ENCODE measurements around the gene PTPN1. TPM values are rescaled to one million over a fixed set of nuclear protein-coding genes. Genes with fewer than 3 reads are reported as not detected.
A peak's percentile ranks its signal among the peaks of the same experiment; 100 is the strongest.

PTPN1 gene
- total and polyA plus RNA-seq, 10 of the 15 experiments (the other 5 are each of a cell fraction or from before 2014, with no cell fraction given): 15.9 to 74.7 (median 43.9) TPM

DNA sequence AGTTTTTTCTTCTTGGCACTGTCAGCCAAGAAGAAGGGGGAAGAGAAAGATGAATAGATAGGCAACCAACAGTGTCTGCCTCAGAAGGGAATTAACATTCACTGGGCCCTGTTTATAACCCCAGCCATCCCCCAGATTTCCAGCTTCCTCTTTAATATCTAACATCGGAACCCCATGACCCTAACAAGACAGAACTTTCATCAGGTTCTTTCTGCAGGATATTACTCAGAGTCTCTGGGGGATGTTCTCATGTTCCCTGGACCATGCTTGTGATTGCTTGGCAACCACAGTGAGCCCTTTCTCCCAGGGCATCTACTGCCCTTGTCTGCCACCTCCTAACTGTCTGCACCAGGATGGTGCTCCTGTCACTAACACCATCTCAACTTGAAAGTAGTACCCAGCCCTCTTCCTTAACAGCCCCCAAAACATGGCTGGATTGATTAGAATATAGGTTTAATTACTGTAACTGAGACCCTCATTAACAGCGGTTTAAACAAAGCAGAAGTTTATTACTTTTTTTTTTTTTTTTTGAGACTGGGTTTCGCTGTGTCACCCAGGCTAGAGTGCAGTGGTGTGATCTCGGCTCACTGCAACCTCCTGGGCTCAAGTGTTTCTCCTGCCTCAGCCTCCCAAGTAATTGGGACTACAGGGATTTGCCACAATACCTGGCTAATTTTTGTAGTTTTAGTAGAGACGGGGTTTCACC lies 12.0 kb upstream of the PTPN1 start (continued):
- TF ChIP-seq CREM (IDR thresholded peaks at IDR 0.05; ENCODE audit: low read depth): no peak
- peak; percentile 62 for TF ChIP-seq RUNX3 (IDR thresholded peaks at IDR 0.05; ENCODE audit: low read length)
- TF ChIP-seq EED (IDR thresholded peaks at IDR 0.05; ENCODE audit: low read depth): 0 out of 2 replicates have a peak, but pooled peaks have one; percentile 32

DNA sequence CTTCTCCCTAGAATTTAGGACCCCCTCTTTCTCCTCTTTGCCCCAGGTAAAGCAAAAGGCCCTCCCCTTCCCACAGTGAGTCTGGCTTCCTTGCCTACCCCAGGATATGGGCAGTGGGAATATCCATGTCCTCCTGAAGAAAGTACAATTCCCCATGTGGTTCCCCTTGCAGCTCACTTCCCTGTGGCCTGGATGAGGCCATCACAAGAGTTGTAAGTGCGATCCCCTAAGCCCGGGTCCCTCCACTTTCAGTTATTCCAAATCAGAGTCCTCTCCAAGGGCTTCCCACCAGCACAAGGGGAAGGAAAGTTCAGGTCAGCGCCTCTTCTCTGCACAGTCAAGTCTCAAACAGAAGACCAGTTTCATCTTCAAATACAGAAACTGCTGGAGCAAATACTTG lies 10.2 kb upstream of the PTPN1 start:
- ChIA-PET CTCF (interaction anchor here (0.8 to 10.4 kb wide), 7 partner anchors 12 to 88 kb away, joined by 3 to 240 read pairs (median 7); no protein-coding TSS in a partner anchor), SMC1A (ENCODE audit: uncharacterized antibody, unreplicated experiment) (interaction anchor here (0.6 to 95.1 kb wide), 6 partner anchors 12 to 323 kb away, joined by 3 to 2799 read pairs (median 4); partner anchors contain the start of gene PTPN1), RAD21 (ENCODE audit: unreplicated experiment) (interaction anchor here (1.0 to 1.9 kb wide), 4 partner anchors 13 to 19 kb away, joined by 3 to 6 read pairs (median 4); no protein-coding TSS in a partner anchor), POLR2A (interaction anchor here (1.3 kb wide), 1 partner anchor 13 kb away, joined by 7 read pairs; no protein-coding TSS in a partner anchor)
- FAIRE-seq (no peak), DNase-seq (ENCODE audit: low read depth, low spot score) (no peak), ATAC-seq (no peak)
- in situ Hi-C loops (cut with MboI) (loop anchor here (25.0 kb wide), 1 partner anchor 813 kb away; no protein-coding TSS in a partner anchor), intact Hi-C loops (cut with micrococcal nuclease; ENCODE audit: unreplicated experiment) (no loop called here)
- Histone ChIP-seq H3K4me3 (no peak overlapping the region), H3K4me1 (ENCODE audit: control insufficient read depth, insufficient read depth, low read length) (peaks cover 51% of the 10 kb centered on the region), H3K79me2 (ENCODE audit: control insufficient read depth, insufficient read depth, low read length) (no peaks in the 10 kb centered on the region), H3K36me3 (ENCODE audit: control insufficient read depth in 2 of 2, insufficient read depth in 2 of 2, low read length in 1 of 2) (no peaks in the 10 kb centered on the region), H3K27ac (ENCODE audit: control insufficient read depth, insufficient read depth) (no peak overlapping the region), H3K27me3 (replicated peaks in 1 of 2; ENCODE audit: control insufficient read depth in 2 of 2, insufficient read depth in 2 of 2, low read length in 1 of 2) (no peaks in the 10 kb centered on the region), H3K9me3 (replicated peaks; ENCODE audit: control insufficient read depth, insufficient read depth, low read length) (no peaks in the 10 kb centered on the region; the same call in 2 of the 3 replicates), H3K4me2 (ENCODE audit: control insufficient read depth, insufficient read depth) (no peak overlapping the region), H4K20me1 (ENCODE audit: control insufficient read depth, insufficient read depth) (no peaks in the 10 kb centered on the region), H2AFZ (ENCODE audit: control insufficient read depth, low read depth, low read length) (peak overlapping the region; percentile 64), H3K9ac (ENCODE audit: control insufficient read depth, insufficient read depth, low read length) (no peak overlapping the region)
- no TSS peak for BruUV-seq (replicated peaks)
- no peak for TF ChIP-seq SMAD1 (IDR thresholded peaks at IDR 0.05; ENCODE audit: low read depth, partially characterized antibody)
- no peak for TF ChIP-seq ZZZ3 (IDR thresholded peaks at IDR 0.05; ENCODE audit: control insufficient read depth, insufficient read length, low read depth)
- no peak for TF ChIP-seq FOXM1 (IDR thresholded peaks at IDR 0.05; ENCODE audit: low read depth, low read length)
- TF ChIP-seq NR2C2 (IDR thresholded peaks at IDR 0.05; ENCODE audit: borderline replicate concordance, control insufficient read depth, insufficient read length, low read depth): no peak
- TF ChIP-seq, protein P1, sequence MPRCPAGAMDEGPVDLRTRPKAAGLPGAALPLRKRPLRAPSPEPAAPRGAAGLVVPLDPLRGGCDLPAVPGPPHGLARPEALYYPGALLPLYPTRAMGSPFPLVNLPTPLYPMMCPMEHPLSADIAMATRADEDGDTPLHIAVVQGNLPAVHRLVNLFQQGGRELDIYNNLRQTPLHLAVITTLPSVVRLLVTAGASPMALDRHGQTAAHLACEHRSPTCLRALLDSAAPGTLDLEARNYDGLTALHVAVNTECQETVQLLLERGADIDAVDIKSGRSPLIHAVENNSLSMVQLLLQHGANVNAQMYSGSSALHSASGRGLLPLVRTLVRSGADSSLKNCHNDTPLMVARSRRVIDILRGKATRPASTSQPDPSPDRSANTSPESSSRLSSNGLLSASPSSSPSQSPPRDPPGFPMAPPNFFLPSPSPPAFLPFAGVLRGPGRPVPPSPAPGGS (IDR thresholded peaks at IDR 0.05; ENCODE audit: borderline replicate concordance, insufficient read depth, low read depth, low read length, poor library complexity, severe bottlenecking): no peak
- TF ChIP-seq HDAC6 (IDR thresholded peaks at IDR 0.05; ENCODE audit: unreplicated experiment): no peak
- no peak for TF ChIP-seq NBN (IDR thresholded peaks at IDR 0.05)
- TF ChIP-seq DPF2 (IDR thresholded peaks at IDR 0.05): no peak
- TF ChIP-seq BHLHE40 (IDR thresholded peaks at IDR 0.05; ENCODE audit: borderline replicate concordance in 1 of 2, low read depth in 2 of 2, low read length in 1 of 2): no peak
- no peak for TF ChIP-seq CHD4 (IDR thresholded peaks at IDR 0.05)
- TF ChIP-seq KAT2A (conservative IDR thresholded peaks at IDR 0.05; ENCODE audit: control insufficient read depth, low read depth, low read length): no peak
- no peak for TF ChIP-seq MTA2 (IDR thresholded peaks at IDR 0.05; ENCODE audit: low read depth)
- TF ChIP-seq, protein P2, sequence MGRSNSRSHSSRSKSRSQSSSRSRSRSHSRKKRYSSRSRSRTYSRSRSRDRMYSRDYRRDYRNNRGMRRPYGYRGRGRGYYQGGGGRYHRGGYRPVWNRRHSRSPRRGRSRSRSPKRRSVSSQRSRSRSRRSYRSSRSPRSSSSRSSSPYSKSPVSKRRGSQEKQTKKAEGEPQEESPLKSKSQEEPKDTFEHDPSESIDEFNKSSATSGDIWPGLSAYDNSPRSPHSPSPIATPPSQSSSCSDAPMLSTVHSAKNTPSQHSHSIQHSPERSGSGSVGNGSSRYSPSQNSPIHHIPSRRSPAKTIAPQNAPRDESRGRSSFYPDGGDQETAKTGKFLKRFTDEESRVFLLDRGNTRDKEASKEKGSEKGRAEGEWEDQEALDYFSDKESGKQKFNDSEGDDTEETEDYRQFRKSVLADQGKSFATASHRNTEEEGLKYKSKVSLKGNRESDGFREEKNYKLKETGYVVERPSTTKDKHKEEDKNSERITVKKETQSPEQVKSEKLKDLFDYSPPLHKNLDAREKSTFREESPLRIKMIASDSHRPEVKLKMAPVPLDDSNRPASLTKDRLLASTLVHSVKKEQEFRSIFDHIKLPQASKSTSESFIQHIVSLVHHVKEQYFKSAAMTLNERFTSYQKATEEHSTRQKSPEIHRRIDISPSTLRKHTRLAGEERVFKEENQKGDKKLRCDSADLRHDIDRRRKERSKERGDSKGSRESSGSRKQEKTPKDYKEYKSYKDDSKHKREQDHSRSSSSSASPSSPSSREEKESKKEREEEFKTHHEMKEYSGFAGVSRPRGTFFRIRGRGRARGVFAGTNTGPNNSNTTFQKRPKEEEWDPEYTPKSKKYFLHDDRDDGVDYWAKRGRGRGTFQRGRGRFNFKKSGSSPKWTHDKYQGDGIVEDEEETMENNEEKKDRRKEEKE (IDR thresholded peaks at IDR 0.05): no peak
- no peak for TF ChIP-seq POLR2AphosphoS2 (IDR thresholded peaks at IDR 0.05; ENCODE audit: low read depth, low read length)
- WGBS (ENCODE audit: insufficient coverage, insufficient replicate concordance, low lambda C conversion rate, missing lambda C conversion rate): 95% methylated on average over 3 of the region's 3 CpGs

Measured in GM12878 (cell line).